Epithelial cell of esophagus (primary cell): Measurements from ENCODE around the gene ST14.

Source experiments
- DNase-seq: peaks from one replicate; pipeline ENCODE4 v3.0.0; 2010; ENCODE audit warnings: low read depth
- H3K4me3 ChIP-seq: 2 replicates; pipeline ENCODE4 v1.5.1; 2011; ENCODE audit warnings: mild to moderate bottlenecking, low read length, control low read depth
- CTCF ChIP-seq: IDR thresholded peaks from 2 replicates; pipeline ENCODE4 v1.5.1; 2011; ENCODE audit warnings: low read depth, mild to moderate bottlenecking, low read length, control low read depth, inconsistent platforms; ENCODE audit not compliant: insufficient read depth; ENCODE audit errors: missing control alignments

The ST14 gene

GRCh38 chr11:130118165-130118564 lies 41.4 kb upstream of the ST14 start:
- TF ChIP-seq CTCF, result no peak

GRCh38 chr11:130118636-130119387 lies 40.8 kb upstream of the ST14 start:
- no peak for TF ChIP-seq CTCF
- no peak for DNase-seq
- H3K4me3 ChIP-seq, result no peak overlapping the region

More at GRCh38 chr11:130118165-130118564, 41.4 kb upstream of the ST14 start:
- DNase-seq, result no peak
- no peak overlapping the region for H3K4me3 ChIP-seq

- no peak for TF ChIP-seq CTCF
- DNase-seq, result no peak
- H3K4me3 ChIP-seq, result no peak overlapping the region
Measured at GRCh38 chr11:130120045-130120444, 39.5 kb upstream of the ST14 start.

GRCh38 chr11:130121445-130121978 lies 38.1 kb upstream of the ST14 start:
- no peak for TF ChIP-seq CTCF
- peak; percentile 67 for DNase-seq
- H3K4me3 ChIP-seq, result no peak overlapping the region

- TF ChIP-seq CTCF, result no peak
- H3K4me3 ChIP-seq, result no peak overlapping the region
- peak; percentile 77 for DNase-seq
Measured at GRCh38 chr11:130122141-130122575, 37.4 kb upstream of the ST14 start.

GRCh38 chr11:130123414-130124040 lies 36.1 kb upstream of the ST14 start:
- H3K4me3 ChIP-seq, result no peak overlapping the region
- DNase-seq, result no peak
- TF ChIP-seq CTCF, result no peak
